Stromal cell of bone marrow (primary cell): Measurements from ENCODE around the gene RABGAP1.

Experiments used
- DNase-seq: peaks from one replicate; pipeline ENCODE4 v3.0.0-alpha.2; 2012; ENCODE audit warnings: low read depth

The RABGAP1 gene

DNA sequence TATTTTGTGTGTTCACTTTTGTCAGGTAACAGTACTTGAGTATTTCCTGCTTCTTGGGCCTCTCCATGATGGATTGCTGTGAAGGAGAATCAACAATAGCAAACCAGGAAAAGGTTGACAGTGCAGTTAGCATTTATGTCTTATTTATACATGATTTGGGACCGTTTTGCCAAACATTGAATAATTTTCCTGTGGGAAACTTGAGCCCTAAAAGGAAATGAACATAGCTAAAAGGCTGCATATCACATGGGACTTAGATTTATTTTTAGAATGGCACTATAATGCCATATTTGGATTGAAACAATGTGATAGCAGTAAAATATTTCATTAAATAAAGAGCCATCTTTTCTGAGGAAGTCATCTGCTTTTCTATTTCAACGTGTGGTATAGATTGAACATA lies 107.9 kb downstream of the RABGAP1 start:
- DNase-seq: peak; percentile 67

- peak; percentile 44 for DNase-seq
Measured at GRCh38 chr9:123049589-123050222, 108.9 kb downstream of the RABGAP1 start.

- no peak for DNase-seq
Measured at GRCh38 chr9:123053046-123053445, 112.2 kb downstream of the RABGAP1 start.

- DNase-seq: no peak
Measured at GRCh38 chr9:123053711-123054110, 112.9 kb downstream of the RABGAP1 start.

DNA sequence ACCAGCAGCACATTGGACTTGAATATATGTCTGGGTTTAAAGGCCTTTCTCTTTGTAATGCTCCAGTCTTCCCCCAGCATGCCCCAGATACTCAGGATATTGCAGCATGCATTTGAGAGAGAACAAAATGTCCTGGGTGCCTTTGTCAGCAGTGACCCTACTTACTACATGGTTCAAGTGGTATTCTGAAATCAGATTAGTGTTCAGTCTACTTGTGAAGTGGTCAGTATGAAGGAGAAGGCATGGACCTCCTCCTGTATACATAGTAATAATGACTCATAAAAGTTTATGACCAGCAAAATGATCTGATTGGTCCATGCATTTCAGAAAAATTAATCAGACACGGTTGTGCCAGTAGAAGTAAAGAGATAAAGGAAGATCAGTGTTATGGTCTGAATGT lies 118.0 kb downstream of the RABGAP1 start:
- no peak for DNase-seq

DNA sequence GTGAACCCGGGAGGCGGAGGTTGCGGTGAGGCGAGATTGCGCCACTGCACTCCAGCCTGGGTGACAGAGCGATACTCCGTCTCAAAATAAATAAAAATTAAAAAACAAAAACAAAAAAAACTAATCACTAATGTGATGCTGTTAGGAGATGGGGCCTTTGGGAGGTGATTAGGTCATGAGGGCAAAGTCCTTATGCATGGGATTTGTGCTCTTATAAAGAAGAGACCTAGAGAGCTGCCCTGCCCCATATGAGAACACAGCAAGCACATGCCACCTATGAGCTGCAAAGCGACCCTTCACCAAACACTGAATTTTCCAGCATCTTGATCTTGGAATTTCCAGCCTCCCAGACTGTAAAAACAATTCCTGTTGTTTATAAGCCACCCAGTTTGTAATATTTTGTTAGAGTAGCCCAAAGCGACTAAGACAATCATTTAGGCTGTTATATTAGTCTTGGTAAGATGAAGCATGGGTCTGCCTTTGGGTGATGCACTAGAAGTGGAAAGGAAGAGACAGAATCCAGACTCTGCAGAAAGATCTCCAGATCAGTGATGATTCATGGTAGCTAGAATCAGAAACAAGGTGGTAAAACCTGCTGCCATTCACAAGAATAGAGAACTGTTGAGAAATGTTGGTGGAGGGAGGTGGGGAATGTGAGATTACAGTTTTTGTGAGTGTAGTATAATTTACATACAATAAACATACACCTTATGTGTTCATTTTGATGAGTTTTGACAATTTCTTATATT lies 118.8 kb downstream of the RABGAP1 start:
- DNase-seq: no peak

DNA sequence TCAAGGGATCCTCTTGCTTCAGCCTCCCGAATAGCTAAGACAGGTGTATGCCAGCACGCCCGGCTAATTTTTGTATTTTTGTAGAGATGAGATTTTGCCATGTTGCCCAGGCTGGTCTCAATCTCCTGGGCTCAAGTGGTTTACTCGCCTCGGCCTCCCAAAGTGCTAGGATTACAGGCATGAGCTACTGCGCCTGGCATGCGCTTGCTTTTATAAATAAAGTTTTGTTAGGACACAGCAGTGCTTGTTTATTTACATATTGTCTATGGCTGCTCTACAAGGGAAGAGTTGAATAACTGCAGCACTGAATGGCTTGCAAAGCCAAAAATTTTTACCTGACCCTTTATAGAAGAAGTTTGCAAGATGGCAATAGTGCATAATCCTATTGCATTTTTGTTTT lies 120.4 kb downstream of the RABGAP1 start:
- no peak for DNase-seq

- DNase-seq: no peak
Measured at GRCh38 chr9:123062351-123063176, 121.7 kb downstream of the RABGAP1 start.

- DNase-seq: no peak
Measured at GRCh38 chr9:123063177-123063598, 122.4 kb downstream of the RABGAP1 start.

DNA sequence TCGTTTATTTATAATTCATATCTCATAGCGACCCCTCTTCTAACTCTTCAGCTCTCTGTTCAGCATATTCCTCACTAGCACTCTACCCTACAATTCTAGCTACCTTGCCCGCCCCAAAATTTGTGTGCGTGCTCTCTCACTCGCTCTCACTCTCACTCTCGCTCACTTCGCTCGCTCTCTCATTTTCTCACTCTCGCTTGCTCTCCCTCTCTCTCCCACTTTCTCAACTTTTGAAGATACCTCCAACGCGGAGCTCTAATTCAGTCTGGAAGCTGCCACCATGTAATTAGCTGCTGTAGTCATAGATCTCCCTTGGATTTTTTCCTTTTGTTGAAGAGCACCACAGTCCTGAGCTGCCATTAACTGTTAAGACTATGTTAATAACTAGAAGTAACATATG lies 123.1 kb downstream of the RABGAP1 start:
- no peak for DNase-seq

- DNase-seq: no peak
Measured at GRCh38 chr9:123064716-123065115, 123.9 kb downstream of the RABGAP1 start.

DNA sequence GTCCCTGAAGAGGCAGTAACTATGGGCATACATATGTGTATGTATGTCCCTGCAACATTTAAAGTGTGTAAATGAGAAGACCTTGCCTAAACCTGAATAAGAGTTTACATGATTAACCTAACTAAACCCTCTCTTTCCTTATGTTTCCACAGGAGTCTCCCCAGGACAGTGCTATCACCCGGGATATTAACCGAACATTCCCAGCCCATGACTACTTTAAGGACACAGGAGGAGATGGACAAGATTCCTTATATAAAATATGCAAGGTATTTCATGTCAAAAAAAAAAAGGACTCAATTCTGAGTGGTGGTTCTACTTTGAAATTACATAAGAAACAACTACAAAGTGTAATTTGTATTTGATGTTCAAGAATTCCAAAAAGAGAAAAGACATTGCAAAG lies 124.4 kb downstream of the RABGAP1 start:
- DNase-seq: no peak

DNA sequence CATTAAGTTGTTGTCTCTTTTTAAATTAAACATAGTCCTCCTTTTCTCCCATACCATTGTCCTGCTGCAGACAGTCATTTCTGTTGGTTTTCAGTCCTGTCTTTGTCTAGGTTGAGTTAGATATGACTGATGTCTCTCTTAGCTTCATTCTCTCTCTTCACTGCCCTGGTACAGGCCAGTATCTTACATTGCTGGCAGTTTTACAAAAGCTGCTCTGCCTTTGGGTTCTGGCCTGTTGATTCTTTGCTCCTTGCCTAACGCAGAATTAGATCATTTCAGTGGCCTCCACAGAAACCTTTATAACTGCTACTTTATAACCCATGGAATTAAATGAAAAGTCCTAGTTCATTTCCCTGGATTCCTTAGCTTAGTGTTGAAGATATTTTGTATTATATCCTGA lies 126.3 kb downstream of the RABGAP1 start:
- DNase-seq: no peak

GRCh38 chr9:123069010-123069481 lies 128.2 kb downstream of the RABGAP1 start:
- peak; percentile 94 for DNase-seq

GRCh38 chr9:123070198-123070597 lies 129.4 kb downstream of the RABGAP1 start:
- no peak for DNase-seq

- DNase-seq: no peak
Measured at GRCh38 chr9:123072407-123072995, 131.7 kb downstream of the RABGAP1 start.

GRCh38 chr9:123073441-123073840 lies 132.6 kb downstream of the RABGAP1 start:
- no peak for DNase-seq

- DNase-seq: peak; percentile 71
Measured at GRCh38 chr9:123073991-123074422, 133.2 kb downstream of the RABGAP1 start.

- no peak for DNase-seq
Measured at GRCh38 chr9:123074628-123075027, 133.8 kb downstream of the RABGAP1 start.

DNA sequence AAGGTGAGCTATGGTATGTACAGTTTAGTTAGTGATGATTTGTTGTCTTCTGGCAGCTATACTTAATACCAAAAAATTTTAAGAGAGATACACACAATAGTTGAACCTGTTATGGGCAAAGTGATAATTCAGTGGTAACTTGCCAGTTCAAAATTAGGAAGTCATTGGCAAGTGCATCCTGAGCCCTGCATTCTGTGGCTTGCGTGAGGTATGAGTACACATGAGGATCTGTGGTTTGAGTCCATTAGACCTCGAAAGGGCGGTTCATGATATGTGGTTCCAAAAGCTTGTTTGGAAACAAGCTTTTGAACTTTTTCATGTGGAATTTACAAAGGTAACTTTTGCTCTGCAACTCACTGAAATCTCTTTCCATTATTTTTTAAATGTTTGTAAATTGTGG lies 139.6 kb downstream of the RABGAP1 start:
- DNase-seq: no peak

- no peak for DNase-seq
Measured at GRCh38 chr9:123081824-123082223, 141.0 kb downstream of the RABGAP1 start.

DNA sequence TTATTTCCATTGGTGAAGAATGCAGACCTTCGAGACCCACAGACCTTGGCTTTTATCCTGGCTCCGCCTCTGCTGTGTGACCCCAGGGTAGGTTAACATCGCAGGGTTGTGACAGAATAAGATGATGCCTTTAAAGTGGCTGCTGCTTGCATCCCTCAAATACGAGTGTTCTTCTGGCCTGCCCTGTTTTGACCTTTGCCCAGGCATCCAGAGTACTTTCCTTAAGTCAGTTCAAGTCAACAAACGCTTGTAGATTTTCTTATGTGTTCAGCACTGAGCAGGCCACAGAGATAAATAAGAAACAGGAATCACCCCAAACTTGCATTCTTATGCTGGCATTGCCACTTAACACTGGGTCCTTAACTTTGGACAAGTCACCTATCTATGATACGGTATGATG lies 142.9 kb downstream of the RABGAP1 start:
- no peak for DNase-seq
